ENCODE results near the gene SDF4. TPM values are rescaled to one million over a fixed set of nuclear protein-coding genes. Genes with fewer than 3 reads are reported as not detected.

The SDF4 gene
- total and polyA plus RNA-seq, 2 of the 4 experiments (the other 2 are of a cell fraction): 57.0 to 250 TPM

- Histone ChIP-seq H3K79me1 (ENCODE audit: low read depth in 1 of 2, low read length in 2 of 2) (peaks cover 15 to 69% of the 10 kb centered on the region in 2 experiments), H4K91ac (ENCODE audit: insufficient read depth, low read depth, low read length) (no peak overlapping the region), H2AK9ac (replicated peaks; ENCODE audit: low read depth, low read length, poor library complexity) (no peak overlapping the region), H3K56ac (ENCODE audit: extremely low read depth, insufficient read depth, low read length) (no peak overlapping the region), H4K20me1 (ENCODE audit: insufficient read depth, low read length) (peaks cover 10% of the 10 kb centered on the region), H3K4me1 (ENCODE audit: control insufficient read depth, insufficient read depth, low read length) (peaks cover 16% of the 10 kb centered on the region), H3K14ac (replicated peaks; ENCODE audit: low read depth, low read length) (no peak overlapping the region), H3K9me1 (ENCODE audit: insufficient read depth, low read length) (peaks cover 19% of the 10 kb centered on the region), H2BK15ac (ENCODE audit: low read depth, low read length) (no peak overlapping the region), H2BK120ac (ENCODE audit: low read depth, low read length) (no peak overlapping the region), H2AFZ (replicated peaks; ENCODE audit: low read length, poor library complexity) (no peak overlapping the region), H3K9ac (ENCODE audit: low read depth, low read length) (no peak overlapping the region), H4K8ac (ENCODE audit: low read depth in 2 of 2, low read length in 2 of 2) (0 out of 4 replicates have a peak overlapping the region, but pooled peaks of 1 of the 2 experiments have one; percentile 9), H3K23ac (ENCODE audit: low read depth, low read length) (no peak overlapping the region), H2BK20ac (ENCODE audit: low read depth, low read length) (no peak overlapping the region), H3K36me3 (ENCODE audit: control insufficient read depth, insufficient read depth, low read length) (peaks cover 75% of the 10 kb centered on the region), H3K4me3 (ENCODE audit: insufficient read depth, low read depth, low read length) (no peak overlapping the region), H2AK5ac (ENCODE audit: low read depth, low read length) (no peak overlapping the region), H2BK5ac (ENCODE audit: low read depth, low read length, poor library complexity, severe bottlenecking) (no peak overlapping the region), H3K4me2 (ENCODE audit: low read depth, low read length) (no peak overlapping the region), H3K4ac (ENCODE audit: low read depth, low read length) (no peak overlapping the region), H3K27ac (ENCODE audit: insufficient read depth, low read length) (0 out of 2 replicates have a peak overlapping the region, but pooled peaks have one; percentile 20), H3K9me3 (ENCODE audit: control insufficient read depth, insufficient read depth, low read length) (no peaks in the 10 kb centered on the region), H3K27me3 (ENCODE audit: control insufficient read depth, insufficient read depth, low read length) (no peaks in the 10 kb centered on the region), H4K5ac (ENCODE audit: low read depth, low read length) (peak overlapping the region; percentile 29; the same call in 1 of the 2 replicates), H3K18ac (ENCODE audit: low read depth, low read length) (no peak overlapping the region)
- in situ Hi-C loops (cut with MboI; ENCODE audit: low sequenced_read_pairs): no loop called here
- no peak for DNase-seq
- ATAC-seq (ENCODE audit: low read depth): no peak
- TF ChIP-seq FOS (IDR thresholded peaks at IDR 0.05; ENCODE audit: low read depth, low read length): no peak
- TF ChIP-seq, protein P1, sequence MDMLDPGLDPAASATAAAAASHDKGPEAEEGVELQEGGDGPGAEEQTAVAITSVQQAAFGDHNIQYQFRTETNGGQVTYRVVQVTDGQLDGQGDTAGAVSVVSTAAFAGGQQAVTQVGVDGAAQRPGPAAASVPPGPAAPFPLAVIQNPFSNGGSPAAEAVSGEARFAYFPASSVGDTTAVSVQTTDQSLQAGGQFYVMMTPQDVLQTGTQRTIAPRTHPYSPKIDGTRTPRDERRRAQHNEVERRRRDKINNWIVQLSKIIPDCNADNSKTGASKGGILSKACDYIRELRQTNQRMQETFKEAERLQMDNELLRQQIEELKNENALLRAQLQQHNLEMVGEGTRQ (IDR thresholded peaks at IDR 0.05; ENCODE audit: low read depth, low read length): no peak
- no peak for TF ChIP-seq CHD1 (IDR thresholded peaks at IDR 0.05; ENCODE audit: low read depth, low read length)
- BruUV-seq (replicated peaks): no TSS peak
- 100% methylated on average over 5 of the region's 31 CpGs; no CpG with 5 or more reads in 1 of the 2 experiments for WGBS, 2 experiments (ENCODE audit: extremely low coverage in 2 of 2, insufficient read length in 1 of 2)
- intact Hi-C loops (cut with micrococcal nuclease): no loop called here
- ChIA-PET CTCF (no interaction called here), POLR2A (ENCODE audit: unreplicated experiment) (no interaction called here)
- dilution Hi-C loops (cut with HindIII; ENCODE audit: low sequenced_read_pairs, unreplicated experiment): no loop called here
Measured at GRCh38 chr1:1256956-1257871, 25.4 kb upstream of the SDF4 start.

All from IMR-90 (cell line).